H1 (cell line): ENCODE measurements around the gene ADCY9. TPM values are rescaled to one million over a fixed set of nuclear protein-coding genes. Genes with fewer than 3 reads are reported as not detected.
"Not testable (repeated sequence)": the region's sequence is repeated elsewhere in the genome, so short reads cannot be mapped to it uniquely, and the experiment has no call there.

ENCODE experiments used
- CTCF ChIA-PET: fragments of 300-600 bp; sonication (Branson Sonifier 250); formaldehyde crosslinking; loops from one replicate; lab custom pipeline; 2021; ENCODE audit not compliant: partially characterized antibody; lab: Charles Lee
- POLR2A ChIA-PET: fragments of 300-600 bp; sonication (Branson Sonifier 250); formaldehyde crosslinking; loops from one replicate; lab custom pipeline; 2021; ENCODE audit warnings: inconsistent platforms; ENCODE audit not compliant: partially characterized antibody; lab: Charles Lee
- DNase-seq, 2 experiments: peaks; one replicate each; pipeline versions ENCODE4 v3.0.0 to v3.0.0-alpha.2; 2010 to 2022; ENCODE audit warnings: low spot score in 2 of 2, low read depth in 1 of 2, mixed read lengths in 1 of 2
- FAIRE-seq: peaks from 2 replicates; lab custom pipeline; 2011; peaks lifted over from hg19 to GRCh38; lab: Jason Lieb, UNC
- H2AFZ ChIP-seq: 2 replicates; pipeline ENCODE4 v1.8.1; 2012; ENCODE audit warnings: low read length, inconsistent platforms
- H2AK5ac ChIP-seq: 2 replicates; pipeline ENCODE4 v1.6.1; 2013; ENCODE audit warnings: low read depth, low read length
- H2BK120ac ChIP-seq: replicated peaks from 2 replicates; pipeline ENCODE3; 2013; ENCODE audit warnings: low read depth, low read length, inconsistent platforms
- H2BK12ac ChIP-seq: 2 replicates; pipeline ENCODE4 v1.6.1; 2013; ENCODE audit warnings: low read depth, low read length
- H2BK15ac ChIP-seq: 2 replicates; pipeline ENCODE4 v1.6.1; 2013; ENCODE audit warnings: low read length
- H2BK20ac ChIP-seq: 2 replicates; pipeline ENCODE4 v1.6.1; 2013; ENCODE audit warnings: low read length
- H2BK5ac ChIP-seq: 2 replicates; pipeline ENCODE4 v1.6.1; 2013; ENCODE audit warnings: low read depth, low read length
- H3K14ac ChIP-seq: 2 replicates; pipeline ENCODE4 v1.6.1; 2013; ENCODE audit warnings: inconsistent platforms; ENCODE audit not compliant: insufficient read length
- H3K18ac ChIP-seq: 2 replicates; pipeline ENCODE4 v1.6.1; 2013; ENCODE audit warnings: low read length; ENCODE audit errors: extremely low read depth
- H3K23ac ChIP-seq: 2 replicates; pipeline ENCODE4 v1.6.1; 2013; ENCODE audit warnings: inconsistent platforms; ENCODE audit not compliant: insufficient read length
- H3K23me2 ChIP-seq: 2 replicates; pipeline ENCODE4 v1.6.1; 2013; ENCODE audit warnings: low read depth, low read length
- H3K27ac ChIP-seq: 2 replicates; pipeline ENCODE4 v1.6.1; 2011; ENCODE audit warnings: low read depth, low read length, inconsistent platforms
- H3K27me3 ChIP-seq, 4 experiments: replicated peaks in 1 of 4; 1 replicate in 1 of 4; 2 replicates in 3 of 4; pipeline versions ENCODE4 v1.6.1 to v1.8.1; 2011 to 2013; ENCODE audit warnings: low read length in 3 of 4, mild to moderate bottlenecking in 3 of 4, inconsistent platforms in 2 of 4, mixed read lengths in 2 of 4, moderate library complexity in 1 of 4; ENCODE audit not compliant: control insufficient read depth in 3 of 4, insufficient read depth in 3 of 4; ENCODE audit errors: extremely low read depth in 1 of 4
- H3K36me3 ChIP-seq, 4 experiments: 2 replicates each; pipeline versions ENCODE4 v1.6.1 to v1.8.1; 2011 to 2013; ENCODE audit warnings: mild to moderate bottlenecking in 4 of 4, low read length in 3 of 4, moderate library complexity in 2 of 4, control low read depth in 1 of 4, inconsistent platforms in 1 of 4; ENCODE audit not compliant: insufficient read depth in 4 of 4, control insufficient read depth in 2 of 4
- H3K4ac ChIP-seq: replicated peaks from 2 replicates; pipeline ENCODE3; 2013; ENCODE audit warnings: low read length, low read depth, mixed read lengths, inconsistent platforms; ENCODE audit not compliant: insufficient read length
- H3K4me1 ChIP-seq, 4 experiments: replicated peaks in 1 of 4; 1 replicate in 1 of 4; 2 replicates in 3 of 4; pipeline versions ENCODE4 v1.6.1 to v1.8.1; 2011 to 2013; ENCODE audit warnings: low read length in 3 of 4, inconsistent platforms in 2 of 4, mixed read lengths in 1 of 4; ENCODE audit not compliant: insufficient read depth in 4 of 4, control insufficient read depth in 3 of 4
- H3K4me2 ChIP-seq, 2 experiments: 2 replicates each; pipeline versions ENCODE4 v1.6.1 to v1.8.1; 2011 to 2013; ENCODE audit warnings: low read depth in 2 of 2, low read length in 2 of 2, control low read depth in 1 of 2, inconsistent platforms in 1 of 2, mild to moderate bottlenecking in 1 of 2; ENCODE audit not compliant: insufficient read depth in 1 of 2
- H3K4me3 ChIP-seq, 4 experiments: fragments of 200-600, 300-600 bp in 1 of 4; sonication (generic), shearing (Covaris generic), sonication (Bioruptor Twin) in 1 of 4; 2 replicates each; pipeline versions ENCODE4 v1.5.1 to v1.8.1; 2011 to 2016; ENCODE audit warnings: low read length in 4 of 4, low read depth in 3 of 4, control low read depth in 2 of 4, inconsistent platforms in 2 of 4, mild to moderate bottlenecking in 2 of 4, mixed read lengths in 1 of 4, moderate library complexity in 1 of 4; ENCODE audit not compliant: insufficient read depth in 2 of 4; ENCODE audit errors: extremely low read depth in 1 of 4
- H3K56ac ChIP-seq: replicated peaks from 2 replicates; pipeline ENCODE3; 2013; ENCODE audit warnings: low read depth, mild to moderate bottlenecking, mixed read lengths, low read length, inconsistent platforms; ENCODE audit not compliant: insufficient read length
- H3K79me1 ChIP-seq: 2 replicates; pipeline ENCODE4 v1.6.1; 2013; ENCODE audit warnings: low read depth, low read length, control low read depth
- H3K79me2 ChIP-seq, 2 experiments: 2 replicates each; pipeline versions ENCODE4 v1.6.1 to v1.8.1; 2012 to 2013; ENCODE audit warnings: low read length in 2 of 2, mild to moderate bottlenecking in 2 of 2, inconsistent platforms in 1 of 2; ENCODE audit not compliant: insufficient read depth in 2 of 2, control insufficient read depth in 1 of 2
- H3K9ac ChIP-seq, 4 experiments: replicated peaks in 1 of 4; 1 replicate in 1 of 4; 2 replicates in 3 of 4; pipeline versions ENCODE4 v1.6.1 to v1.8.1; 2011 to 2013; ENCODE audit warnings: low read depth in 3 of 4, low read length in 3 of 4, control low read depth in 2 of 4, mild to moderate bottlenecking in 2 of 4, moderate library complexity in 2 of 4, inconsistent platforms in 1 of 4; ENCODE audit errors: extremely low read depth in 1 of 4
- H3K9me3 ChIP-seq, 2 experiments: 2 replicates each; pipeline versions ENCODE4 v1.6.1 to v1.8.1; 2012 to 2013; ENCODE audit warnings: mild to moderate bottlenecking in 2 of 2, moderate library complexity in 2 of 2, control low read depth in 1 of 2, inconsistent platforms in 1 of 2, low read depth in 1 of 2, low read length in 1 of 2, mixed read lengths in 1 of 2; ENCODE audit not compliant: insufficient read depth in 2 of 2
- H4K20me1 ChIP-seq, 2 experiments: replicated peaks in 1 of 2; 2 replicates each; pipeline versions ENCODE3 to v1.8.1; 2011 to 2013; ENCODE audit warnings: inconsistent platforms in 2 of 2, low read length in 2 of 2, mild to moderate bottlenecking in 1 of 2; ENCODE audit not compliant: insufficient read depth in 2 of 2, control insufficient read depth in 1 of 2
- H4K5ac ChIP-seq: 2 replicates; pipeline ENCODE4 v1.6.1; 2013; ENCODE audit warnings: low read length, low read depth, mixed read lengths, inconsistent platforms; ENCODE audit not compliant: insufficient read length
- H4K8ac ChIP-seq: 2 replicates; pipeline ENCODE4 v1.8.0; 2013; ENCODE audit warnings: mild to moderate bottlenecking, moderate library complexity, low read length, inconsistent platforms; ENCODE audit not compliant: insufficient read depth; ENCODE audit errors: extremely low read depth
- H4K91ac ChIP-seq: replicated peaks from 2 replicates; pipeline ENCODE3; 2013; ENCODE audit warnings: low read length, mixed read lengths, inconsistent platforms; ENCODE audit not compliant: insufficient read length
- WGBS, 2 experiments: shearing (Covaris generic) in 1 of 2; methylation state at CpG; one replicate each; pipeline versions ENCODE4 v1.1.6 to v1.1.7; 2013 to 2015; ENCODE audit warnings: low lambda C conversion rate in 2 of 2, mixed read lengths in 2 of 2, inconsistent platforms in 1 of 2, low coverage in 1 of 2, missing lambda C conversion rate in 1 of 2; ENCODE audit not compliant: insufficient replicate concordance in 2 of 2, insufficient coverage in 1 of 2, insufficient read length in 1 of 2; ENCODE audit errors: extremely low coverage in 1 of 2, missing lambda C conversion rate in 1 of 2; 5-methylcytosine and 5-hydroxymethylcytosine counted together
- polyA plus RNA-seq, 7 experiments: library from polyadenylated mRNA; depleted of rRNA in 3 of 7; stranded (reverse) in 5 of 7; unstranded in 2 of 7; fragments of >200 nt in 5 of 7; fragments of 200-250 nt in 2 of 7; gene quantifications; 1 replicate in 5 of 7; 2 replicates in 1 of 7; 4 replicates in 1 of 7; pipeline versions ENCODE4 v1.2.1 to v1.2.3, GENCODE V29; 2011 to 2013; ENCODE audit warnings: missing spikeins in 2 of 7, mixed read lengths in 2 of 7
- total RNA-seq: library from RNA; stranded (reverse); fragmentation: NEBNext Ultra II Directional; extraction: Animal tissue kit (Norgen Biotek cat#: 25700); gene quantifications from 2 replicates; pipeline ENCODE4 v1.2.1, GENCODE V29; 2021

ADCY9 gene
- total and polyA plus RNA-seq, 2 of the 8 experiments (the other 6 are each of a cell fraction or from before 2014, with no cell fraction given): 5.4 to 13.1 TPM

DNA sequence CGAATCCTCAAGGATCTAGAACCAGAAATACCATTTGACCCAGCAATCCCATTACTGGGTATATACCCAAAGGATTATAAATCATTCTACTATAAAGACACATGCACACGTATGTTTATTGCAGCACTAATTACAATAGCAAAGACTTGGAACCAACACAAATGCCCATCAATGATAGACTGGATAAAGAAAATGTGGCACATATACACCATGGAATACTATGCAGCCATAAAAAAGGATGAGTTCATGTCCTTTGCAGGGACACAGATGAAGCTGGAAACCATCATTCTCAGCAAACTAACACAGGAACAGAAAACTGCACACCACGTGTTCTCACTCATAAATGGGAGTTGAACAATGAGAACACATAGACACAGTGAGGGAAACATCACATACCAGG lies 40.3 kb upstream of the ADCY9 start:
- H2BK20ac ChIP-seq, H2BK120ac ChIP-seq, H3K4ac ChIP-seq, FAIRE-seq, H3K79me1 ChIP-seq, H3K27ac ChIP-seq, H3K18ac ChIP-seq, H3K14ac ChIP-seq, H3K4me3 ChIP-seq, H3K27me3 ChIP-seq, H4K20me1 ChIP-seq, H2BK15ac ChIP-seq, H3K9me3 ChIP-seq, H3K4me2 ChIP-seq, H3K4me1 ChIP-seq, H2BK5ac ChIP-seq, H3K36me3 ChIP-seq, H4K5ac ChIP-seq, H4K8ac ChIP-seq, DNase-seq, H3K56ac ChIP-seq, H2BK12ac ChIP-seq, H4K91ac ChIP-seq, H2AK5ac ChIP-seq, H2AFZ ChIP-seq, POLR2A ChIA-PET, H3K23ac ChIP-seq, H3K79me2 ChIP-seq, H3K9ac ChIP-seq, H3K23me2 ChIP-seq: not testable (repeated sequence)
- WGBS, 2 experiments: 82% methylated on average over 3 of the region's 3 CpGs; no CpG with 5 or more reads in 1 of the 2 experiments
- CTCF ChIA-PET: interaction anchor here (1.2 kb wide), 1 partner anchor 20 kb away, joined by 3 read pairs; no protein-coding TSS in a partner anchor

- H3K4ac ChIP-seq, H3K79me2 ChIP-seq, H2BK20ac ChIP-seq, H3K4me1 ChIP-seq, H4K91ac ChIP-seq, H3K9ac ChIP-seq, H2BK120ac ChIP-seq, H3K56ac ChIP-seq, H3K23me2 ChIP-seq, H2BK5ac ChIP-seq, H4K5ac ChIP-seq, H2BK15ac ChIP-seq, H3K4me3 ChIP-seq, H3K27me3 ChIP-seq, H4K20me1 ChIP-seq, DNase-seq, H4K8ac ChIP-seq, H3K36me3 ChIP-seq, H2AK5ac ChIP-seq, H2BK12ac ChIP-seq, H3K18ac ChIP-seq, H3K27ac ChIP-seq, H3K4me2 ChIP-seq, H3K23ac ChIP-seq, H2AFZ ChIP-seq, H3K79me1 ChIP-seq, FAIRE-seq, H3K9me3 ChIP-seq, H3K14ac ChIP-seq: not testable (repeated sequence)
- 95% methylated on average over 11 of the region's 13 CpGs; no CpG with 5 or more reads in 1 of the 2 experiments for WGBS, 2 experiments
- POLR2A ChIA-PET: interaction anchor here (0.8 kb wide), 1 partner anchor 201 kb away, joined by 3 read pairs; no protein-coding TSS in a partner anchor
- CTCF ChIA-PET: interaction anchor here (0.6 to 1.8 kb wide), 4 partner anchors 11 to 171 kb away, joined by 3 to 5 read pairs (median 3); no protein-coding TSS in a partner anchor
These were observed 37.1 kb upstream of the ADCY9 start for GRCh38 chr16:4153364-4153763.
